GM21423 (cell line): ENCODE measurements around the gene SUPT4H1.

Experiments
- ATAC-seq: cut with Tn5 transposase; IDR thresholded peaks from one replicate; pipeline ENCODE4 v1.9.1; 2021; ENCODE audit warnings: mild to moderate bottlenecking, moderate library complexity; ENCODE audit not compliant: unreplicated experiment

The SUPT4H1 gene

GRCh38 chr17:58307468-58308172 is 44.4 kb downstream of the SUPT4H1 start:
- ATAC-seq: no peak

- no peak for ATAC-seq
These were observed 45.7 kb downstream of the SUPT4H1 start for GRCh38 chr17:58306131-58306951.

- no peak for ATAC-seq
These were observed 46.4 kb downstream of the SUPT4H1 start for GRCh38 chr17:58305626-58306025.

- ATAC-seq: no peak
These were observed 47.1 kb downstream of the SUPT4H1 start for GRCh38 chr17:58304750-58305486.

GRCh38 chr17:58303971-58304749 is 47.8 kb downstream of the SUPT4H1 start:
- ATAC-seq: no peak

GRCh38 chr17:58302919-58303585 is 48.9 kb downstream of the SUPT4H1 start:
- no peak for ATAC-seq

GRCh38 chr17:58302171-58302918 is 49.7 kb downstream of the SUPT4H1 start:
- no peak for ATAC-seq

GRCh38 chr17:58301504-58302150 is 50.4 kb downstream of the SUPT4H1 start:
- no peak for ATAC-seq

GRCh38 chr17:58300336-58300735 is 51.7 kb downstream of the SUPT4H1 start:
- ATAC-seq: no peak
